SK-N-SH (cell line): ENCODE measurements around the gene PAWR. TPM values are rescaled to one million over a fixed set of nuclear protein-coding genes. Genes with fewer than 3 reads are reported as not detected.

Experiments
- CTCF ChIA-PET: fragments of 300-600, 350-600 bp; formaldehyde crosslinking; extraction: SDS; loops from one replicate; lab custom pipeline; 2021; lab: Yijun Ruan, JAX
- POLR2A ChIA-PET: fragments of 350-600 bp; sonication (Branson Sonifier 250); formaldehyde crosslinking; extraction: SDS; loops from one replicate; lab custom pipeline; 2020; ENCODE audit warnings: antibody characterized with exemption, inconsistent platforms; lab: Yijun Ruan, JAX
- DNase-seq: peaks from one replicate; pipeline ENCODE4 v3.0.0; 2012
- H2AFZ ChIP-seq: fragments of 200-600 bp; sonication (generic); 2 replicates; pipeline ENCODE4 v1.8.1; 2016; ENCODE audit warnings: antibody characterized with exemption, mild to moderate bottlenecking, low read depth
- H3F3A ChIP-seq: fragments of 200-600 bp; sonication (generic); replicated peaks from 2 replicates; pipeline ENCODE3; 2016; ENCODE audit warnings: antibody characterized with exemption, mild to moderate bottlenecking; ENCODE audit not compliant: insufficient read depth
- H3K27ac ChIP-seq, 2 experiments: fragments of 200-500 bp in 1 of 2; fragments of 200-600 bp in 1 of 2; sonication (Bioruptor generic) in 1 of 2; sonication (generic), shearing (Covaris generic) in 1 of 2; 2 replicates each; pipeline versions ENCODE4 v1.5.1 to v1.6.1; 2014 to 2016; ENCODE audit warnings: low read depth in 2 of 2, inconsistent platforms in 1 of 2, low read length in 1 of 2, mild to moderate bottlenecking in 1 of 2, mixed read lengths in 1 of 2
- H3K27me3 ChIP-seq: fragments of 200-600 bp; sonication (generic), shearing (Covaris generic); 2 replicates; pipeline ENCODE4 v1.6.1; 2016; ENCODE audit warnings: mixed run types; ENCODE audit not compliant: insufficient read depth
- H3K36me3 ChIP-seq, 2 experiments: fragments of 200-500 bp in 1 of 2; fragments of 200-600 bp in 1 of 2; sonication (Bioruptor generic) in 1 of 2; sonication (generic) in 1 of 2; replicated peaks in 1 of 2; 2 replicates each; pipeline versions ENCODE3 to v1.5.1; 2014 to 2016; ENCODE audit warnings: low read length in 1 of 2, mild to moderate bottlenecking in 1 of 2; ENCODE audit not compliant: insufficient read depth in 2 of 2, control insufficient read depth in 1 of 2
- H3K4me1 ChIP-seq, 2 experiments: fragments of 200-500 bp in 1 of 2; fragments of 200-600 bp in 1 of 2; sonication (Bioruptor generic) in 1 of 2; sonication (generic), shearing (Covaris generic) in 1 of 2; 2 replicates each; pipeline versions ENCODE4 v1.5.1 to v1.6.1; 2014 to 2016; ENCODE audit warnings: low read depth in 1 of 2, low read length in 1 of 2, mixed run types in 1 of 2; ENCODE audit not compliant: insufficient read depth in 2 of 2, control insufficient read depth in 1 of 2
- H3K4me2 ChIP-seq: fragments of 200-600 bp; sonication (generic), shearing (Covaris generic); 2 replicates; pipeline ENCODE4 v1.6.1; 2017; ENCODE audit warnings: mixed run types
- H3K4me3 ChIP-seq, 2 experiments: fragments of 200-500 bp in 1 of 2; fragments of 200-600 bp in 1 of 2; sonication (Bioruptor generic) in 1 of 2; sonication (generic), shearing (Covaris generic) in 1 of 2; 2 replicates each; pipeline versions ENCODE4 v1.5.1 to v1.8.1; 2014 to 2016; ENCODE audit warnings: low read depth in 2 of 2, inconsistent platforms in 1 of 2, low read length in 1 of 2, mild to moderate bottlenecking in 1 of 2, mixed read lengths in 1 of 2, moderate library complexity in 1 of 2
- H3K79me2 ChIP-seq: fragments of 200-600 bp; sonication (generic); 2 replicates; pipeline ENCODE4 v1.8.1; 2017; ENCODE audit warnings: mild to moderate bottlenecking; ENCODE audit not compliant: insufficient read depth
- H3K9ac ChIP-seq: fragments of 200-600 bp; sonication (generic); 2 replicates; pipeline ENCODE4 v1.6.1; 2017; ENCODE audit warnings: mixed run types
- H3K9me2 ChIP-seq: fragments of 200-600 bp; sonication (generic); 2 replicates; pipeline ENCODE4 v1.6.1; 2017; ENCODE audit warnings: mixed run types
- H3K9me3 ChIP-seq: fragments of 200-600 bp; sonication (generic); 2 replicates; pipeline ENCODE4 v1.6.1; 2017; ENCODE audit warnings: mixed run types, mild to moderate bottlenecking, moderate library complexity
- H4K20me1 ChIP-seq: fragments of 200-600 bp; sonication (generic); 2 replicates; pipeline ENCODE4 v1.6.1; 2017; ENCODE audit warnings: mild to moderate bottlenecking, mixed run types; ENCODE audit not compliant: insufficient read depth
- CHD2 ChIP-seq: fragments of 150-350 bp; IDR thresholded peaks from 2 replicates; pipeline ENCODE4 v1.6.1; 2018; ENCODE audit warnings: low read length; ENCODE audit not compliant: partially characterized antibody
- EP300 ChIP-seq, 2 experiments: IDR thresholded peaks; 2 replicates each; pipeline versions ENCODE4 v1.4.0 to v1.6.1; 2012; ENCODE audit warnings: borderline replicate concordance in 1 of 2, low read depth in 1 of 2, low read length in 1 of 2
- EZH2phosphoT487 ChIP-seq: fragments of 200-600 bp; sonication (generic); IDR thresholded peaks from 2 replicates; pipeline ENCODE4 v1.6.1; 2017; ENCODE audit warnings: low read depth, mixed run types, mild to moderate bottlenecking, antibody characterized with exemption, moderate library complexity, borderline replicate concordance
- FOXM1 ChIP-seq: IDR thresholded peaks from 2 replicates; pipeline ENCODE4 v1.4.0; 2012; ENCODE audit warnings: low read depth, mild to moderate bottlenecking
- GABPA ChIP-seq: IDR thresholded peaks from 2 replicates; pipeline ENCODE4 v1.4.0; 2012; ENCODE audit warnings: low read depth, mild to moderate bottlenecking
- JUND ChIP-seq: IDR thresholded peaks from 2 replicates; pipeline ENCODE4 v1.4.0; 2012
- MEF2A ChIP-seq: IDR thresholded peaks from 2 replicates; pipeline ENCODE4 v1.4.0; 2012; ENCODE audit warnings: low read depth, borderline replicate concordance
- NFIC ChIP-seq: IDR thresholded peaks from 2 replicates; pipeline ENCODE4 v1.4.0; 2012; ENCODE audit warnings: borderline replicate concordance
- NRF1 ChIP-seq: IDR thresholded peaks from 2 replicates; pipeline ENCODE4 v1.6.1; 2012; ENCODE audit warnings: low read depth, mild to moderate bottlenecking, low read length
- RAD21 ChIP-seq: IDR thresholded peaks from 2 replicates; pipeline ENCODE4 v1.6.1; 2012; ENCODE audit warnings: mild to moderate bottlenecking, low read length
- RFX5 ChIP-seq: IDR thresholded peaks from 2 replicates; pipeline ENCODE4 v1.6.1; 2012; ENCODE audit warnings: mild to moderate bottlenecking, improper control_type of control experiment, low read length
- SMC3 ChIP-seq: IDR thresholded peaks from 2 replicates; pipeline ENCODE4 v1.6.1; 2012; ENCODE audit warnings: low read depth, low read length, improper control_type of control experiment
- TAF1 ChIP-seq: IDR thresholded peaks from 2 replicates; pipeline ENCODE4 v1.6.1; 2012; ENCODE audit warnings: low read depth, mild to moderate bottlenecking, low read length, moderate library complexity, borderline replicate concordance
- TCF12 ChIP-seq: IDR thresholded peaks from 2 replicates; pipeline ENCODE4 v1.4.0; 2012
- USF1 ChIP-seq: IDR thresholded peaks from 2 replicates; pipeline ENCODE4 v1.4.0; 2012; ENCODE audit warnings: low read depth, borderline replicate concordance
- ZBTB33 ChIP-seq: IDR thresholded peaks from 2 replicates; pipeline ENCODE4 v1.4.0; 2012; ENCODE audit warnings: low read depth, borderline replicate concordance
- WGBS: methylation state at CpG from one replicate; pipeline ENCODE4 v1.1.6; 2017; ENCODE audit warnings: low lambda C conversion rate; 5-methylcytosine and 5-hydroxymethylcytosine counted together
- polyA plus RNA-seq, 3 experiments: library from polyadenylated mRNA; depleted of rRNA; stranded (reverse); fragments of >200 nt; gene quantifications; 2 replicates each; pipeline ENCODE4 v1.2.3, GENCODE V29; 2012
- TF ChIP-seq, protein P1 (sequence below): IDR thresholded peaks from 2 replicates; pipeline ENCODE4 v1.4.0; 2012; ENCODE audit warnings: low read depth
- TF ChIP-seq, protein P2 (sequence below): fragments of 150-350 bp; IDR thresholded peaks from 2 replicates; pipeline ENCODE4 v1.6.1; 2016; ENCODE audit warnings: mild to moderate bottlenecking, low read depth, low read length

PAWR gene
- polyA plus RNA-seq, 1 of the 3 experiments (the other 2 are of a cell fraction) = 1.8 TPM

- Histone ChIP-seq H3K4me3 (no peak overlapping the region), H2AFZ (no peak overlapping the region), H3K79me2 (no peaks in the 10 kb centered on the region; the same call in 1 of the 2 replicates), H3K9ac (no peak overlapping the region), H3K4me1 (0 out of 4 replicates have a peak, but pooled peaks cover 0 to 4% of the 10 kb centered on the region in 2 experiments), H4K20me1 (no peaks in the 10 kb centered on the region), H3K9me2 (no peaks in the 10 kb centered on the region), H3K9me3 (no peaks in the 10 kb centered on the region; the same call in 1 of the 2 replicates), H3K27me3 (no peaks in the 10 kb centered on the region), H3F3A (no peaks in the 10 kb centered on the region), H3K27ac (no peak overlapping the region), H3K36me3 (no peaks in the 10 kb centered on the region), H3K4me2 (no peak overlapping the region)
- TF ChIP-seq, protein P1, sequence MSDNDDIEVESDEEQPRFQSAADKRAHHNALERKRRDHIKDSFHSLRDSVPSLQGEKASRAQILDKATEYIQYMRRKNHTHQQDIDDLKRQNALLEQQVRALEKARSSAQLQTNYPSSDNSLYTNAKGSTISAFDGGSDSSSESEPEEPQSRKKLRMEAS = no peak
- no peak for TF ChIP-seq RFX5
- no peak for TF ChIP-seq EZH2phosphoT487
- TF ChIP-seq EP300 (IDR thresholded peaks at IDR 0.05; ENCODE audit: borderline replicate concordance in 1 of 2, low read depth in 1 of 2, low read length in 1 of 2) = no peak
- no peak for TF ChIP-seq GABPA
- TF ChIP-seq MEF2A = no peak
- no peak for TF ChIP-seq NFIC
- TF ChIP-seq FOXM1 = no peak
- TF ChIP-seq TCF12 = no peak
- no peak for TF ChIP-seq TAF1
- CTCF ChIA-PET = interaction anchor here (1.0 kb wide), 1 partner anchor 33 kb away, joined by 3 read pairs; no protein-coding TSS in a partner anchor
- WGBS = 9% methylated on average over 4 of the region's 4 CpGs
- POLR2A ChIA-PET = no interaction called here
- no peak for DNase-seq
Observed at GRCh38 chr12:79644274-79645234, 46.2 kb downstream of the PAWR start.

GRCh38 chr12:79643821-79644220 lies 46.9 kb downstream of the PAWR start:
- ChIA-PET CTCF (no interaction called here), POLR2A (no interaction called here)
- Histone ChIP-seq H3K9ac (no peak overlapping the region), H3K4me2 (no peak overlapping the region), H3K36me3 (no peaks in the 10 kb centered on the region), H2AFZ (no peak overlapping the region), H4K20me1 (no peaks in the 10 kb centered on the region), H3K9me2 (no peaks in the 10 kb centered on the region), H3K4me3 (no peak overlapping the region), H3K27ac (no peak overlapping the region), H3K79me2 (no peaks in the 10 kb centered on the region; the same call in 1 of the 2 replicates), H3K4me1 (0 out of 4 replicates have a peak, but pooled peaks cover 0 to 4% of the 10 kb centered on the region in 2 experiments), H3F3A (no peaks in the 10 kb centered on the region), H3K27me3 (no peaks in the 10 kb centered on the region), H3K9me3 (no peaks in the 10 kb centered on the region; the same call in 1 of the 2 replicates)
- WGBS = 8% methylated on average over 2 of the region's 2 CpGs
- DNase-seq = no peak
- TF ChIP-seq ZBTB33 (no peak), SMC3 (no peak), RAD21 (no peak), CHD2 (no peak), NRF1 (no peak), EP300 (IDR thresholded peaks at IDR 0.05; ENCODE audit: borderline replicate concordance in 1 of 2, low read depth in 1 of 2, low read length in 1 of 2) (no peak), USF1 (no peak), JUND (no peak), TCF12 (no peak)
- TF ChIP-seq, protein P1 = no peak
- TF ChIP-seq, protein P2, sequence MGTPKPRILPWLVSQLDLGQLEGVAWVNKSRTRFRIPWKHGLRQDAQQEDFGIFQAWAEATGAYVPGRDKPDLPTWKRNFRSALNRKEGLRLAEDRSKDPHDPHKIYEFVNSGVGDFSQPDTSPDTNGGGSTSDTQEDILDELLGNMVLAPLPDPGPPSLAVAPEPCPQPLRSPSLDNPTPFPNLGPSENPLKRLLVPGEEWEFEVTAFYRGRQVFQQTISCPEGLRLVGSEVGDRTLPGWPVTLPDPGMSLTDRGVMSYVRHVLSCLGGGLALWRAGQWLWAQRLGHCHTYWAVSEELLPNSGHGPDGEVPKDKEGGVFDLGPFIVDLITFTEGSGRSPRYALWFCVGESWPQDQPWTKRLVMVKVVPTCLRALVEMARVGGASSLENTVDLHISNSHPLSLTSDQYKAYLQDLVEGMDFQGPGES = no peak
